ENCODE results near the gene SLC16A3.

DNA sequence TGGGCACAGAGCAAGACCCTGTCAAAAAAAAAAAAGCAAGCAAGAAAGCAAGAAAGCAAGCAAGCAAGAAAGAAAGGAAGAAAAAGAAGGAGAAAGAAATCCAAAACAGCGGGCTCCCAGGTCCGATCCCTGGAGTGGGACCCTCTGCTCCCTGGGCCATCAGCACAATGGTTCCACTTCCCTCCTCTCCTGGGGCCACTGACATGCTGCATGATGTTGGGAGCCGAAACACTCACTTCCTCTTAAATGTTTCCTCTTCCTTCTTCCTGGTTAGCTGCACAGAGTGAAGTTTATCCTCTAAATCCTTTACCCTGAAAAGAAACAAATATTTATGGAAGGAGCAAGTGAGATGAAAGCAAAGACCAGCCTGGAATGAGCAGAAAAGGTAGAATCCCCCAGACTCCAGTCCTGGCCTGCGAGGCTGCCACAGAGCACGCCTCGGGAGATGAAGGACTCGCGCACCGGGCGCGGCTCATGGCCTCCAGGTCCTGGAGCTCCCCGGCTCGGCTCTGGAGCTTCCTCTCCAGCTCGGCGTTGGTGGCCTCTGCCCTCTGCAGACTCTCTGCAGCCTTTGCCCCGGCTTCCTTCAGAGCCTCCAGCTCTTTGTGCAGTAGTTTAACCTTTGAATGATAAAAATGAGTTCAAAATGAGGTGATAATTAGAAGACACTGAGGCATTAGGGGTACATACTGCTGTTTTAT lies 35.2 kb upstream of the SLC16A3 start:
- TF ChIP-seq, protein P1, sequence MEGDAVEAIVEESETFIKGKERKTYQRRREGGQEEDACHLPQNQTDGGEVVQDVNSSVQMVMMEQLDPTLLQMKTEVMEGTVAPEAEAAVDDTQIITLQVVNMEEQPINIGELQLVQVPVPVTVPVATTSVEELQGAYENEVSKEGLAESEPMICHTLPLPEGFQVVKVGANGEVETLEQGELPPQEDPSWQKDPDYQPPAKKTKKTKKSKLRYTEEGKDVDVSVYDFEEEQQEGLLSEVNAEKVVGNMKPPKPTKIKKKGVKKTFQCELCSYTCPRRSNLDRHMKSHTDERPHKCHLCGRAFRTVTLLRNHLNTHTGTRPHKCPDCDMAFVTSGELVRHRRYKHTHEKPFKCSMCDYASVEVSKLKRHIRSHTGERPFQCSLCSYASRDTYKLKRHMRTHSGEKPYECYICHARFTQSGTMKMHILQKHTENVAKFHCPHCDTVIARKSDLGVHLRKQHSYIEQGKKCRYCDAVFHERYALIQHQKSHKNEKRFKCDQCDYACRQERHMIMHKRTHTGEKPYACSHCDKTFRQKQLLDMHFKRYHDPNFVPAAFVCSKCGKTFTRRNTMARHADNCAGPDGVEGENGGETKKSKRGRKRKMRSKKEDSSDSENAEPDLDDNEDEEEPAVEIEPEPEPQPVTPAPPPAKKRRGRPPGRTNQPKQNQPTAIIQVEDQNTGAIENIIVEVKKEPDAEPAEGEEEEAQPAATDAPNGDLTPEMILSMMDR (IDR thresholded peaks at IDR 0.05), result no peak
- TF ChIP-seq EP300 (IDR thresholded peaks at IDR 0.05) (no peak), POLR2A (IDR thresholded peaks at IDR 0.05) (no peak)
